Aorta (tissue), 5 donors: ENCODE results near the gene BIRC7. TPM values are rescaled to one million over a fixed set of nuclear protein-coding genes. Genes with fewer than 3 reads are reported as not detected.
A peak's percentile ranks its signal among the peaks of the same experiment; 100 is the strongest.

Experiments
- ATAC-seq: fragments of 200-7000 bp; cut with Tn5 transposase; one replicate; pipeline ENCODE4 v1.9.1; 2022; ENCODE audit warnings: moderate library complexity; ENCODE audit not compliant: low FRiP score
- DNase-seq, 2 donors: peaks; one replicate each; pipeline ENCODE4 v3.0.0-alpha.2; 2020
- H3K27ac ChIP-seq, 2 donors: one replicate each; pipeline ENCODE4 v1.5.1; 2013; ENCODE audit warnings: low read length in 2 of 2, mild to moderate bottlenecking in 2 of 2, moderate library complexity in 2 of 2, control low read depth in 1 of 2, inconsistent platforms in 1 of 2, low read depth in 1 of 2
- H3K27me3 ChIP-seq, 2 donors: one replicate each; pipeline ENCODE4 v1.6.1; 2013; ENCODE audit warnings: control low read depth in 1 of 2, low read length in 1 of 2, mild to moderate bottlenecking in 1 of 2, moderate library complexity in 1 of 2; ENCODE audit not compliant: insufficient read depth in 2 of 2, control insufficient read depth in 1 of 2
- H3K36me3 ChIP-seq, 2 donors: one replicate each; pipeline ENCODE4 v1.6.1; 2013; ENCODE audit warnings: control low read depth in 1 of 2, low read length in 1 of 2, mild to moderate bottlenecking in 1 of 2; ENCODE audit not compliant: insufficient read depth in 2 of 2, control insufficient read depth in 1 of 2
- H3K4me1 ChIP-seq, 2 donors: one replicate each; pipeline ENCODE4 v1.6.1; 2013; ENCODE audit warnings: low read length in 2 of 2, control low read depth in 1 of 2, mild to moderate bottlenecking in 1 of 2, moderate library complexity in 1 of 2; ENCODE audit not compliant: insufficient read depth in 2 of 2, control insufficient read depth in 1 of 2
- H3K4me3 ChIP-seq, 2 donors: one replicate each; pipeline ENCODE4 v1.5.1; 2013; ENCODE audit warnings: low read length in 2 of 2, control low read depth in 1 of 2, mild to moderate bottlenecking in 1 of 2
- H3K9me3 ChIP-seq: one replicate; pipeline ENCODE4 v1.6.1; 2013; ENCODE audit warnings: mild to moderate bottlenecking, low read length; ENCODE audit not compliant: control insufficient read depth
- WGBS, 2 donors: extraction: QIAGEN DNeasy Blood & Tissue Kit; methylation state at CpG; one replicate each; pipeline ENCODE4 v1.1.7; 2013; 5-methylcytosine and 5-hydroxymethylcytosine counted together
- intact Hi-C, 2 donors: fragments of 100-400 bp; cut with DNase I; formaldehyde crosslinking; loops; one replicate each; pipeline versions ENCODE4 v1.14.2 to v1.15.0; 2022
- polyA plus RNA-seq, 2 donors: library from polyadenylated mRNA; stranded (reverse); fragments of 200-250 nt; gene quantifications; one replicate each; pipeline ENCODE4 v1.2.3, GENCODE V29; 2013
- total RNA-seq, 2 donors: library from RNA; stranded (reverse); fragmentation: NEBNext Ultra II Directional; extraction: Animal tissue kit (Norgen Biotek cat#: 25700); gene quantifications; one replicate each; pipeline ENCODE4 v1.2.1, GENCODE V29; 2021
- donor health status: healthy with polysubstance abuse.
- donor health status: Bipolar disorder and iron deficiency.
- donor health status: DM: no; HTN: no; CAD: no.
- donor health status: DM: no; HTN: no; CAD: no.
- donor health status: DM: yes; HTN: yes; CAD: no.

BIRC7 gene
- total and polyA plus RNA-seq, 4 donors, result not detected

DNA sequence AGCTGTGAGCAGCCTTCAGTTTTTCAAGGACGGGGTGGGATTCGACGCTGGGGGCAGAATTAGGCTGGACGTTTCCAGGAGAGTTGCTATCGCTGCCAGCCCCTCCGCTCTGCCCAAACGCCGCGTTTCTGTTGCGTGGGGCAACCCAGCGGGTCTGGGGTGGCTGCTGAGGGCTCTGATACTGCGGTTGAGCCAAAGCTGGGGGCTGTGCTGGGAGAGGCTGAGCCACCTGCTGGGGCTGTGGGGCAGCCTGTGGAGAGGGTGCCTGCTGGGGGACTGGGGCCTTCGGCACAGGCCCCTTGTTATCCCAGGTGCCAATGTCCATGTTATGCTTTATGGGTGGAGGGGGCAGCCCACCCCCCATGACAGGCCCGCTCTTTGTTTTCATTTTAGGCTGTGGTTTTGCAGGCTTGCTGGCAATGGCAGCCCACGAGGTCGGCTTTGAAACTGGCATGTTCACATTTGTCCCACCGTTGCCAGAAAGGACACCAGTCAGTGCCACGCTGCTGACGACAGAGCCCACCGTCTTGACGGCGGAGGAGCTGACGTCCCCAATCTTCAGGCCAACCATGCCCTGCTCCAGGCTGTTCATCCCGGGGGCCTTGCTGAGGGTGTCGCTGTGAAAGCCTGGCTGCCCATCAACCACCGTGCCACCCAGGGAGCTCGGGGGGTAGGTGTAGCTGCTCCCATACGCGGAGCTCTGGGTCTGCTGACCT is 32.7 kb upstream of the BIRC7 start:
- H3K36me3 ChIP-seq, result peaks cover 3 to 5% of the 10 kb centered on the region in 2 donors
- WGBS, 2 donors, result 92 to 93% methylated on average over 28 to 29 of the region's 29 CpGs
- no peaks in the 10 kb centered on the region for H3K27me3 ChIP-seq

DNA sequence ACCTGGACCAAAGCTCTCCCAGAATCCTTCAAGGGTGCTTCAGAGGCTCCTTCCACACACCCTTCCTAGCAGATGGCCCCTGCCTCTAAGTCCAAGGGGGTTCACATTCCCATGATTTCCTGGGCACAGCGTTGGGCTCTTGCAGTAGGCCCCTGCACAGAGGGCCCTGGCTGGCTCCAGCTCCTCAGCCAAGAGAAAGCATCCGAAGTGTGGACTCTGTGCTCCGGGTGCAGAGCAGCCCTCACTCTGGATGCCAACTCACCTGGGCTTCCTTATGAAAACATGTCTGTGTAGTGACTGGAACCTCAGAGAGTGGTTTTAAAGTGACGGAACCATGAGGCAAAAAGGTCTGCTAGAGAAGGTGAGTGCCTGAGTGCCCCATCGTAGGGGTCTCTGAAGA is 31.3 kb upstream of the BIRC7 start:
- no peaks in the 10 kb centered on the region for H3K4me1 ChIP-seq
- no peak overlapping the region for H3K27ac ChIP-seq
- WGBS, 2 donors, result 86 to 89% methylated on average over 5 of the region's 5 CpGs

More for the DNA sequence above, 32.7 kb upstream of the BIRC7 start:
- Histone ChIP-seq H3K9me3 (no peaks in the 10 kb centered on the region), H3K27ac (no peak overlapping the region), H3K4me1 (no peaks in the 10 kb centered on the region), H3K4me3 (no peak overlapping the region)
- ATAC-seq (no peak), DNase-seq (no peak)
- intact Hi-C loops, result no loop called here

DNA sequence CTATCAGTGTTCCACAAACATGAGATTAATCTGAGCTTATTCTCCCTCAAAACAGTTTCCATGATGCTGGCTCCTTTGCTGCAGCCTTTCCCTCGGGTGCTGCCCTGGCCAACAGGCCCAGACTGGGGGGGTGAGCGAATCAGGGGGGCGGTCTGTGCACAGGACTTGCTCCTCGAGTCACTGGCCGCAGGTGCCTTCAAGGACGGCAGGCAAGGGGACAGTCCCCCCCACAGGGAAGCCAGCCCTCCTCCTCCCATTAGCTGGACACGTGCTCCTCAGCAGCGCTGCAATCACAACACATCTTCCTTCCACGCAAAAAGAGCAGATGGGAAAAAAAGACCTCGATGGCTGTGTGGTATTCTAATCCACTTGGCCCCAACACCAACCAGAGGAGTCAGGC is 29.8 kb upstream of the BIRC7 start:
- H3K4me1 ChIP-seq, result no peaks in the 10 kb centered on the region
- DNase-seq (no peak), ATAC-seq (no peak)
- WGBS, 2 donors, result 77 to 80% methylated on average over 10 of the region's 10 CpGs
- no peaks in the 10 kb centered on the region for H3K27me3 ChIP-seq
- peaks cover 3% of the 10 kb centered on the region in 2 donors for H3K36me3 ChIP-seq
- intact Hi-C loops, result no loop called here
- no peak overlapping the region for H3K27ac ChIP-seq
- no peaks in the 10 kb centered on the region for H3K9me3 ChIP-seq
- no peak overlapping the region for H3K4me3 ChIP-seq

More for the DNA sequence above, 31.3 kb upstream of the BIRC7 start:
- Histone ChIP-seq H3K9me3 (no peaks in the 10 kb centered on the region), H3K36me3 (peaks cover 3 to 5% of the 10 kb centered on the region in 2 donors), H3K4me3 (no peak overlapping the region), H3K27me3 (no peaks in the 10 kb centered on the region)
- ATAC-seq (no peak), DNase-seq (no peak)
- intact Hi-C loops, result no loop called here

DNA sequence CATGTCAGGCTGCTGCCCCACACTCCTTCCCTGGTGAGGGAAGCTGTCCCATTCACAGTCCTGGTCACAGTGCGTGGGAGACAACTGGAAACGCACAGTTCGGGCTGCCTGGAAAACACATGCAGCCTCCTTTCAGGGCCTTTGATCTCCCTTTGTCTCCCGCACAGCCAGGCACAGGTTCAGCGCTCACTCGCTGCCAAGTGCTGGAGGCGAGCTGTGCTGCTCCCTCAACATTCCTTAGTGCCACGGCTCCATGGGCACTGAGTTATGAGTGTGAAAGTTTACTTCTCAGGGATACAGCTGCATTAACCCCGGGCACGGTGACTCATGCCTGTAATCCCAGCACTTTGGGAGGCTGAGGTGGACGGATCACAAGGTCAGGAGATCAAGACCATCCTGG is 28.8 kb upstream of the BIRC7 start:
- Histone ChIP-seq H3K4me1 (no peaks in the 10 kb centered on the region), H3K36me3 (peaks cover 0 to 3% of the 10 kb centered on the region in 2 donors), H3K27me3 (no peaks in the 10 kb centered on the region), H3K9me3 (no peaks in the 10 kb centered on the region), H3K4me3 (no peak overlapping the region), H3K27ac (no peak overlapping the region)
- WGBS, 2 donors, result 75 to 76% methylated on average over 11 of the region's 11 CpGs
- ATAC-seq, result no peak
- intact Hi-C loops, result no loop called here
- DNase-seq, result no peak

DNA sequence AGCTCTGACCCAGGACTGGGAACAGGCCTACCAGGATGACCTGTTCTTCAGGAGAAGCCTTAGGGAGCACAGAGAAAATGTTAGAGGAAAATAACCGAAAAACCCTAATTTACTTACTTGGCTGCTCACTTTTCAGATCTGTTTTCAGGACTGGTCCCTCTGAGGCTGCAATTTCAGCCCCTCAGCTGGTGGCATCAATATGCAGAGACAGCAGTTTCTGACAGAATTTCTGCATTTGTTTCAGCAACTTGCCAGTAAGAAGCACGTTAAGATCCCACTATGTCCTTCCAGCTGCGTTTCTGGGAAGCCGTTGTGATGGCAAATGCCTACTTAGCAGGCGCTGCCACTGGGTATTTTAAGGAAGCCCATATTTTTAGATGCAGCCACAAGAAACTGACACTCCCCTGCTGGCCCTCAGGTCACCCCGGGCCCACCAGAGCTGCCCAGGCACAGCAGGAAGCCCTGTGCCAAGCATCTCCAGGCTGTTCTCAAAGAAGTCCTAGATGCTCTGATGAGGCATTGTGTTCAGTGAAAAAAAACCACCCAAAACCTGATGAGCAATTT is 27.3 kb upstream of the BIRC7 start:
- H3K27ac ChIP-seq, result no peak overlapping the region
- H3K36me3 ChIP-seq, result peaks cover 0 to 5% of the 10 kb centered on the region in 2 donors
- H3K9me3 ChIP-seq, result no peaks in the 10 kb centered on the region
- H3K4me3 ChIP-seq, result no peak overlapping the region
- WGBS, 2 donors, result 78 to 80% methylated on average over 6 of the region's 6 CpGs
- DNase-seq (no peak), ATAC-seq (no peak)
- H3K4me1 ChIP-seq, result no peaks in the 10 kb centered on the region
- intact Hi-C loops, result no loop called here
- H3K27me3 ChIP-seq, result no peaks in the 10 kb centered on the region

DNA sequence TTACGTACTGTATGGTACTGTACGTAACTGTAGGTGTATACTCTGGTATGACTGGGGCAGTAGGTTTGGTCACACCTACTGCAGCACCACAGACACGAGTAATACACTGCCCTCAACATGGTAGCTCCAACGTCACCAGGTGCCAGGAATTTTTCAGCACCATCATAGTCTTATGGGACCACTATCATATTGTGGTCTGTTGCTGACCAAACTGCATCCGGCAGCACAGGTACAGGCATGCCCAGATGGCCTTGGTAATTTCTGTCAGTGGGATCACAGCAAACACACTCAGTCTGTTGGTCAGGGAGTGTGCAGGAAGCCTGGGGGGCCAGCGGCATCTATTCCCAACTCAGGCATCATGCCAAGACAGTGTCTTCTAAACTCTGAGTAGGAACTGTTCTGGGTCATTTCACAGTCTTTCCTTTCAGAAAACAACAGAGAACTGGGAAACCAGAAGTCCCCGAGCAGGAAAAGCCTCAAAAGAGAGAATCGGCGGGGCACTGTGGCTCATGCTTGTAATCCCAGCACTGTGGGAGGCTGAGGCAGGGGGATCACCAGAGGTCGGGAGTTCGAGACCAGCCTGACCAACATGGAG is 25.6 kb upstream of the BIRC7 start:
- no peak overlapping the region for H3K4me3 ChIP-seq
- H3K4me1 ChIP-seq, result no peaks in the 10 kb centered on the region
- intact Hi-C loops, result no loop called here
- no peaks in the 10 kb centered on the region for H3K27me3 ChIP-seq
- no peak overlapping the region for H3K27ac ChIP-seq
- ATAC-seq, result no peak
- no peak for DNase-seq
- H3K36me3 ChIP-seq, result peaks cover 0 to 2% of the 10 kb centered on the region in 2 donors
- H3K9me3 ChIP-seq, result no peaks in the 10 kb centered on the region
- 74 to 80% methylated on average over 11 of the region's 11 CpGs for WGBS, 2 donors

DNA sequence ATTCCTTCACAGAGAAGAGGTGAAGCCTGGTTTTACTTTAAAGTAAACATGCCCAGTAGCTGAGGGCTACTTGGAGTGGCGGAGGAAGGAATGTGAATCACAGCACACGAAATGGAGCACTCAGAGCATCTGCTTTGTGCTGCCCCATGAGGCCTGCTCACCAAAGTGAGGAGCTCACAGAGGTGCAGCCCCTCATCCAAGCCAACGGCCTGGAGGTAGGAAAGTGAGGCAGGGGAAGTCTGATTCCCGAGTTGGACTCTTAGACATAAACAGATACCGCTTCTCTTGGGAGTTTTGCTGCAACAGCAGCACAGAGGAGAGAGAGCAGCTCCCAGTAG is 23.3 kb upstream of the BIRC7 start:
- peaks cover 0 to 2% of the 10 kb centered on the region in 2 donors for H3K36me3 ChIP-seq

DNA sequence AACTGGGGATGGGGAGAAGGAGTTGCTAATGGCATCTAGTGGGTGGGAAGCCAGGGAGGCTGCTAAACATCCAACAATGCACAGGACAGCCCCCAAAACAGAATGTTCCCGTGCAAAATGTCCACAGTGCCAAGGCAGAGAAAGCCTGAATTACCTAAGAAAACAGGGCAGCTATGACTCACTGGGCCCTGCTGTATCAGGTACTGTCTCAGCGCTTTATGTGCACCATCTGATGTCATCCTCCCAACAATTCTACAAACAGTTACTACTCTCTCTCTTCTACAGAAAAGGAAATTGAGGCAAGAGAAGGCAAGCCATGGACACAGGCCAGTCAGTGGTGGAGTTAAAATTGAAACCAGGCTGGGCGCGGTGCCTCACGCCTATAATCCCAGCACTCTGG is 22.9 kb upstream of the BIRC7 start:
- WGBS, 2 donors, result 86 to 87% methylated on average over 5 of the region's 5 CpGs

More for the DNA sequence above, 23.3 kb upstream of the BIRC7 start:
- Histone ChIP-seq H3K9me3 (no peaks in the 10 kb centered on the region), H3K27me3 (no peaks in the 10 kb centered on the region), H3K4me3 (no peak overlapping the region), H3K27ac (no peak overlapping the region), H3K4me1 (no peaks in the 10 kb centered on the region)
- ATAC-seq, result no peak
- DNase-seq, result no peak
- intact Hi-C loops, result no loop called here
- WGBS, 2 donors, result 69% methylated on average over 5 of the region's 5 CpGs

DNA sequence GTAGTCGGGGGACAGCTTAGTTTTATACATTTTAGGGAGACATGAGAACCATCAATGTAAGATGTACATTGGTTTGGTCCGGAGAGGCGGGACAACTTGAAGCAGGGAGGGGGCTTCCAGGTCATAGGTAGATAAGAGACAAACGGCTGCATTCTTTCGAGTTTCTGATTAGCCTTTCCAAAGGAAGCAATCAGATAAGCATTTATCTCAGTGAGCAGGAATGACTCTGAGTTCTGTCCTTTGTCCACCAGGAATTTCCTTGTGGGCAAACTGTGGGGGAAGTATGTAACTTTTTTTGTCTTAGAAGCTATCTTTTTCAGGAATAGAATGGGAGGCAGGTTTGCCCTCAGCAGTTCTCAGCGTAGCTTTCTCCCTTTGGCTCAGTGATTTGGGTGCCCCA is 21.2 kb upstream of the BIRC7 start:
- 78 to 85% methylated on average over 6 of the region's 6 CpGs for WGBS, 2 donors
- ATAC-seq, result no peak
- intact Hi-C loops, result no loop called here
- peaks cover 0 to 2% of the 10 kb centered on the region in 2 donors for H3K36me3 ChIP-seq
- no peak overlapping the region for H3K27ac ChIP-seq
- no peak for DNase-seq
- no peaks in the 10 kb centered on the region for H3K27me3 ChIP-seq
- H3K9me3 ChIP-seq, result no peaks in the 10 kb centered on the region
- H3K4me3 ChIP-seq, result peak overlapping the region in 1 of 2 donors; percentile 98
- no peaks in the 10 kb centered on the region for H3K4me1 ChIP-seq

More for the DNA sequence above, 22.9 kb upstream of the BIRC7 start:
- no peak for ATAC-seq
- Histone ChIP-seq H3K9me3 (no peaks in the 10 kb centered on the region), H3K27ac (no peak overlapping the region), H3K4me1 (no peaks in the 10 kb centered on the region), H3K36me3 (peaks cover 0 to 2% of the 10 kb centered on the region in 2 donors), H3K4me3 (no peak overlapping the region), H3K27me3 (no peaks in the 10 kb centered on the region)
- DNase-seq, result no peak
- intact Hi-C loops, result no loop called here
